SHP77 (cell line): ENCODE measurements around the gene EBF3.

ENCODE experiments used
- DNase-seq, 2 experiments: peaks; one replicate each; lab custom pipeline; 2025; lab: John Stamatoyannopoulos, UW

The EBF3 gene

GRCh38 chr10:129970465-129971364, 6.6 kb upstream of the EBF3 start:
- no peak for DNase-seq

DNA sequence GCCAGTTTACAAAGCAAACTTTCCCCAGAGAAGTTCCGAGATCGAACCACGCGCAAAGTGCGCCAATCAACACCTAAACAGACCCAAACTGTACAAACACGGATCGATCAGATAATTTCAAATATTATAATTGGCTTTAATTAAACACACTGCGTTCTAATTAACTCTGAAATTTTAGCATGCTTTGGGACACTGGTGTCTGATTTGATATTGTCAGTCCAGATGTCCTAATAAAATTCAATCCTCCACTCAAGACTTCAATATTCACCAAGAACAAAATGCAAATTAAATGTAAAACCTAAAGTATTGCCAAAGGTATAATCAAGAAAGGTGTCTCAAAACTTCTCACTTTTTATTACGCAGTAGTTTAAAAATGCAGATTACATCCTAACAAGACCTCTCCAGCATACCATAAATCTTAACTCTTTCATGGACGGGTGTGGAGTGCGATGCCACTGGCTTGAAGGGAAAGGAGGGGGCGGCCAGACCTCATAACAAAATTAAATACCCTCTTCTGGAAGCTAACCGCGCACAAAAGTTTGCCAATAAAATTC, 5.9 kb upstream of the EBF3 start:
- DNase-seq, result no peak

GRCh38 chr10:129969184-129969910, 5.3 kb upstream of the EBF3 start:
- DNase-seq, result no peak

- DNase-seq, result no peak
Measured at GRCh38 chr10:129968853-129969183, 4.7 kb upstream of the EBF3 start.

DNA sequence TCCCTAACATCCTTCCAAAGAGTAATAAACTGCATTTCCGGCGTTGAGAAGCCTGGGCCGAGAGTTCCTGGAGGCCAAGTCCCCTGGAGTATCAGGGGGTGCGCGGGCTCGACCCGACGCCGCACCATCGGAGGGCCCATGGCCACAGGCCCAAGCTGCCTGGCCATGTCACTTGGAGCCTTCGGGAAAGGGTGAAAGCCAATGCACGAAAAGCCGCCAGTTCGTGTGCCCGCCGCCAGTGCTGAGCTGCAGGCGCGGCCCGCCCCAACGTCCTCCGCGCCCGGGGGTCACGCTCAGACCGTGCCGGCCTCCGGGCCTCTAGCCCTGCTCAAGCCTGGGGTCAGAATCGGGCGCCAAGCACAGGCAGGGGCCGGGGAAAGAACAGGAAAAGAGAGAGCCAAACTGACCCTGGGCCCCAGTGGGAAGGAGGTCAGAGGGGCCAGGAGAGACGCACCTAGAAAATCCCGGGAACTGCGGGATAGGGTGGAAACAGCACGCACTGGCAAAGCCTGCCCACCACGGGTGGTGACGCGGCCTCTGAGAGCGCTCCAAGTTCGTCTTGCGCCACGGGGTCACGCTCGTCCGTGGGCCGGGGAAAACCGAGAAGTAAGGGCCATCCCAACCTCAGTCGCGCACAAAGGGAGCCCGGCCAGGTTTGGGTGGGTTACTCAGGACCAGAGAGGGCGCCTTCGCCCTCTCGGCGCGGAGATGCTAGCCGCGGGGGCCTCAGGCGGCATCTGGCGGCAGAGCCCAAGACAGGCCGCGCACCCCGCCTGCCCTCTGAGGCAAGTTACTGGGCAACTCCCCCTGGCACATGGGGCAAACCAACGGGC, 4.2 kb upstream of the EBF3 start:
- DNase-seq, result no peak

DNA sequence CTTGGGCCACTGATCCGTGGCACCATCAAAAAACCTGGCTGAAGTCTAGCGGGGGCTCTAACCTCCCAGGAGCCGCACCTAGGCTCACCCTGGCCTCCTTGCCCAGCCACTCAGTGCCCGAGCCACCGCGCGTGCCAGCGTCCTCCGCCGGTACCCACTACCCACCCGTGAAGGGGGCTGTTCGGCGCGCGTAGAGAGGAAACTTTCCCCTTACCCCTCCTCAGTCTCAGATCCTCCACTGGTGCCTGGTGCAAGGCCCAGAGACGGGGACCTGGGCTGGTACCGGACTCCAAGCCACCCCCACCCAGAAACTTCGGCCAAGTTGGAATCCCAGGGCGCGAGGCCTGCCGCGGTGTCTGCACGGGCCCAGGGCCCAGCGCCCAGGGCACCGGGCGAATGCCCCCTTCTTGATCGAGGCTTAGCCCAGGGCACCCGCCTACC, 3.5 kb upstream of the EBF3 start:
- no peak for DNase-seq

GRCh38 chr10:129966889-129967578, 3.0 kb upstream of the EBF3 start:
- no peak for DNase-seq

DNA sequence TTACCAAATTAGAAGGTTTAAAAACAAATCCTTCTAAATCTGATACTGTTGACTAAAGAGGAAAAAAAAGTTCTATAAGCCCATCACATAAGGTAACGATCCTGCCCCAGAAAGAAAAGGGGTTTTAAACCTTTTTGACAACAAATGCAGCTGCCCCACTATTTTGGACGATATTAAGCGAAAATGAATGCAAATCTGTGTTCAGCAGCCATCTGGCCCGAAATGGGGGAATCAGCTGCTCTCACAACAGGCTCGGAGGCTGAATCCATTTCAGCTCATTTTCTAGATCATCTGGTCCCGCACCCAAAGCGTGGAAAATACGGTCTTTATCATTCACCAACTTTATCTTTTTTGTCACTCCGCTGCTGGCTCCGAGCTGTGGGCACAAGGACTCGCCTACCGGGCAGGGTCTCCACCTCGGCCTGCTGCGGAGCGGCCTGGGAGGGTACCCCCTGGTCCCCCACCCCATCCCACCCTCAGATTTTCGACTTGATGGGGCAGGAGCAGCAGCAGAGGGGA, 2.4 kb upstream of the EBF3 start:
- no peak for DNase-seq

- no peak for DNase-seq
Measured at GRCh38 chr10:129965959-129966358, 1.9 kb upstream of the EBF3 start.

GRCh38 chr10:129965425-129965808, 1.3 kb upstream of the EBF3 start:
- DNase-seq, result no peak

- DNase-seq, result no peak
Measured at GRCh38 chr10:129964611-129965424, 744 bp upstream of the EBF3 start.

DNA sequence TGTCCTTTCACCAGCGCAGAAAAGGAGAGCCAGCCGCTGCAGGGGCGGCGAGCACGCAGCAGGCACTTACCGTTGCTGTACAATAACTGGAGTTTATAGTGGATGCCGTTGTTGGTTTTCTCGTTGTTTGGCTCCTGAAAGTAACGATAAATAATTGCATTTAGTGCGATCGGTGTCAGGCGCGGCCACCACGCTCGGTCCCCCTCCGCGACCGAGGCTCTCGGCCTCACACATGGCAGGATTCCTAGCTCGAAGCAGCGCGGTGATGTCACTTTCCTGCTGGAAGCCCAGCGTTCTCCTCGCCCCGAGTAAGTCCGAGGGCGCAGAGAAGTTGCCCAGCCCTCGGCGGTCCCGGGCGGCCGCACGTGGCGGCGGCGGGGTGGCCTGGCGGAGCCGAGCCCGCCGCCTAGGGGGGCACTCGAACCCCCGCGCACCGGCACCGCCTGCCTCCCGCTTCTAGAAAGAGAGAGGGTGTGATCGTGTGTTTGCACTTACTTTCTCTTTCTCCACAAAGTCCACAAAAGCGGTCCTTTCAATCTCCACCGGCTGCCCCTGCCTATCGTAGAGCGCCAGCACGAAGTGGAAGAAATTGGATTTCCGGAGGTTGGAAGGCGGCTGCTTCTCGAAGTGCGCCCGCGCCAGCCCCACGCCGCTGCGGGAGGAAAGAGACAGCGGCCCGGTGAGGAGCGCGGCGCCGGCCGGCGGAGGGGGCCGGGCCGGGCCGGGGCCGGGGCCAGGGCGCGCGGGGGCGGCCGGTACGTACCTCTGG, 1.0 kb downstream of the EBF3 start:
- DNase-seq, result no peak

GRCh38 chr10:129962031-129962871, 1.8 kb downstream of the EBF3 start:
- DNase-seq, result no peak

DNA sequence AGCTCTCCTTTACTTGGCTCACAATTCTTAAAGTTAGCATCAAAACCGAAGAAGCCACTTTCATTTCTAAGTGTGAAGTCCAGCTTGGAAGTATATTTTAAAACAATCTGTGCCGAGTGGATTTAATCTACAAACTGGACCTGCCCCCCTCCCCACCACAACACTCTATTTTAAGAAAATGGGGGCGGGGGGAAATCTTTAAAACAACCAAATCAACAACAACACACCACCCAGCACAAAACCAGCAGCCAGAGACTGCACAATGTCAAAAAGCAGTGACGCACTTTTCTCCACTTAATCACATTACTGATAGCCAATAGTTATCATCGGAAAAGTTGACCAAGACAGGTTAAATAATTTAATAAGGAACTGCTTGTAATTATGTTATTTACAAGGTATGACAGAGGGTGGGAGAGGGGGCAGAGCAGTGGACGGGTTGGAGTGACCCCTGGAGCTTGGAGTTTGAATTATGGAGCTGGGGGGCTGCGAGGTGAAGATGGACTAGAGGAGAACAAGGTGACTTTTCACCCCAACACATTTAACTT, 2.8 kb downstream of the EBF3 start:
- no peak for DNase-seq

DNA sequence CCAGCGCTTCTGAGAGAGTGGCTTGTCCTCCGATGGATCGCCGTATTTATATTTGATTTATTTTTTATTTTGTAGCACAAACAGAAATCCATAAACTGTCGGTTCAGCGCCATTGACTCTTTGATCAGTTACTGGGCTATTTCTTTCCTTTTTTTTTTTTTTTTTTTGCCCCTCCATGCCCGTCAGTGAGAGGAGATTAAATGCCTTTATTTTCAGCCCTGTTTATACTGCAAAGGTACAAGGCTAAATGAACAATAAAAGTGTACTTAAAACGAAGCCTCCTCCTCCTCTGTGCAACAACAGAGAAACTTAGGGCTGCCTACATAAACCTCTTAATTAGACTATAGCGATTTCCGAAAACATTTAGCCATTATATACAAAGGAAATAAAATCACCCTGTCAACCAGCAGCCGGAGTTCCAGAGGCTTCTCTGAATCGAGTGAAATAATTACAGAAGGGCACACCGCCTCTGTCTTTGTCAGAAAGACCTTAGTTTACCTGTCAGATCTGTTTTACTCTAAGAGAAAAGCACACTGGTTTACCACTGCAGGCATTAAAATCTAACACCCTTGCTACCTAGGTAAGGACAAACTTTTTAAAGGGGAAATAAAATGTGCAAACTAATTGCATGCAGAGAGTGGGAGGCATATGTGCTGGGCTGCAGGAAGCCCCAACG, 3.5 kb downstream of the EBF3 start:
- DNase-seq, result no peak

DNA sequence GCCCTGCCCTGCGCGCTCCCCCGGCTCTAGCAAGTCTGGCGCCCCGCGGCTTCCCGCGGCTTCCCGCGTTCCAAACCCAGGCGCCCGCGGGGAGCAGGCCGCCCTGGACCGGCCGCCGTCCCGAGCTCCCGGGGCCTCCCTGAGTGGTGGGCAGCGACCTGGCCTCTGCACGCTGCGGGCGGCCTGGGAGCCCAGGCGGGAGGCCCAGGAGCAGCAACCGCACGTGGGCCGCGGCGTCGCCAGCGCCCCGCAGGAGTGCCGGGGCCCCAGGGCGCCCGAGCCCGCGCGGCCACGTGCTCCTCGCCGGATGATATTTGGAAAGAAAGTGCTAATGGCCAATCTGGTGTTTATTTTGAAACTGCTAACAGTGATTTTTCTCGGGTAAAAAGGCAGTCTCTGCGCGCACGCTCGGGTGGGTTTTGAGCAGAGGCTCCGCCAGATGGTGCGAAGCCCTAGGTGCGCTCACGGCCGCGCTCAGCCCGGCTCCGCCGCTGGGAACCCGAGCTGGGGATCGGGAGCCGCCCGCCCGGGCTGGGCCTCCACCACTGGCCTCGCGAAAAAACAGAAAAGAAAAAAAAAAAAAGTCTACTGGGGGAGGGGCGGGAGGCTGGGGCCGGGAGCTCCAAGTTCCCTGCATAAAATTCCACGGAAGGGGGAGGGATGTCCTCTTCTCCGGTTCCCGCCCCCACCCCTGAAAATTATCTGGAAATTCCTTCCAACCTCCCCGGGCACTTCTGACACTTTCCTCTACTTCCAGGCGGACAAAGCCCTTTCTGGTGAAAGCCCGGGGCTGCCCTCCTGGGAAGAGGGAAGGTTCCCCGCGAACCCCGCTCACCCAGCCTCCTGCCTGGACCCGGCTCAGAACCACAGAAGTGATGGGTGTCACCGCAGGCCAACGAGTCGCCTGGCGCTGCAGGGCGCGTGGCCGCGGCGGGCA, 4.3 kb downstream of the EBF3 start:
- DNase-seq, result no peak
